Body of pancreas (tissue), 4 donors: ENCODE results near the gene TMEM134.

Source experiments
- POLR2A ChIP-seq, 3 donors: fragments of 450-650 bp; IDR thresholded peaks; one replicate each; pipeline ENCODE4 v1.6.1; 2016; ENCODE audit warnings: antibody characterized with exemption in 3 of 3, mild to moderate bottlenecking in 2 of 3
- TF ChIP-seq, protein P1 (sequence below), 7 experiments: fragments of 450-650 bp in 4 of 7; fragments of 200-600 bp in 3 of 7; sonication (generic) in 3 of 7; IDR thresholded peaks; one replicate each; pipeline ENCODE4 v1.5.1; 2016 to 2019; ENCODE audit warnings: antibody characterized with exemption in 7 of 7

- TF ChIP-seq, protein P1, sequence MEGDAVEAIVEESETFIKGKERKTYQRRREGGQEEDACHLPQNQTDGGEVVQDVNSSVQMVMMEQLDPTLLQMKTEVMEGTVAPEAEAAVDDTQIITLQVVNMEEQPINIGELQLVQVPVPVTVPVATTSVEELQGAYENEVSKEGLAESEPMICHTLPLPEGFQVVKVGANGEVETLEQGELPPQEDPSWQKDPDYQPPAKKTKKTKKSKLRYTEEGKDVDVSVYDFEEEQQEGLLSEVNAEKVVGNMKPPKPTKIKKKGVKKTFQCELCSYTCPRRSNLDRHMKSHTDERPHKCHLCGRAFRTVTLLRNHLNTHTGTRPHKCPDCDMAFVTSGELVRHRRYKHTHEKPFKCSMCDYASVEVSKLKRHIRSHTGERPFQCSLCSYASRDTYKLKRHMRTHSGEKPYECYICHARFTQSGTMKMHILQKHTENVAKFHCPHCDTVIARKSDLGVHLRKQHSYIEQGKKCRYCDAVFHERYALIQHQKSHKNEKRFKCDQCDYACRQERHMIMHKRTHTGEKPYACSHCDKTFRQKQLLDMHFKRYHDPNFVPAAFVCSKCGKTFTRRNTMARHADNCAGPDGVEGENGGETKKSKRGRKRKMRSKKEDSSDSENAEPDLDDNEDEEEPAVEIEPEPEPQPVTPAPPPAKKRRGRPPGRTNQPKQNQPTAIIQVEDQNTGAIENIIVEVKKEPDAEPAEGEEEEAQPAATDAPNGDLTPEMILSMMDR (IDR thresholded peaks at IDR 0.05) = no peak
- TF ChIP-seq POLR2A (IDR thresholded peaks at IDR 0.05) = no peak
Observed at GRCh38 chr11:67517784-67518552, 48.9 kb upstream of the TMEM134 start.
